Fibroblast of the aortic adventitia (primary cell): ENCODE data around the gene PARVG. TPM values are rescaled to one million over a fixed set of nuclear protein-coding genes. Genes with fewer than 3 reads are reported as not detected.

Source experiments
- DNase-seq: peaks from one replicate; pipeline ENCODE4 v3.0.0-alpha.2; 2010; ENCODE audit warnings: low read depth
- H3K4me3 ChIP-seq: 2 replicates; pipeline ENCODE4 v1.5.1; 2011; ENCODE audit warnings: low read depth, mild to moderate bottlenecking, control low read depth, low read length, moderate library complexity
- CTCF ChIP-seq: IDR thresholded peaks from 2 replicates; pipeline ENCODE4 v1.5.1; 2011; ENCODE audit warnings: mild to moderate bottlenecking, low read length, control low read depth, inconsistent platforms; ENCODE audit not compliant: insufficient read depth
- total RNA-seq: library from RNA; depleted of rRNA; stranded (reverse); fragments of >200 nt; gene quantifications from 2 replicates; pipeline ENCODE4 v1.2.3, GENCODE V29; 2012; ENCODE audit warnings: low replicate concordance

Gene PARVG
- total RNA-seq, 1 donor = not detected

DNA sequence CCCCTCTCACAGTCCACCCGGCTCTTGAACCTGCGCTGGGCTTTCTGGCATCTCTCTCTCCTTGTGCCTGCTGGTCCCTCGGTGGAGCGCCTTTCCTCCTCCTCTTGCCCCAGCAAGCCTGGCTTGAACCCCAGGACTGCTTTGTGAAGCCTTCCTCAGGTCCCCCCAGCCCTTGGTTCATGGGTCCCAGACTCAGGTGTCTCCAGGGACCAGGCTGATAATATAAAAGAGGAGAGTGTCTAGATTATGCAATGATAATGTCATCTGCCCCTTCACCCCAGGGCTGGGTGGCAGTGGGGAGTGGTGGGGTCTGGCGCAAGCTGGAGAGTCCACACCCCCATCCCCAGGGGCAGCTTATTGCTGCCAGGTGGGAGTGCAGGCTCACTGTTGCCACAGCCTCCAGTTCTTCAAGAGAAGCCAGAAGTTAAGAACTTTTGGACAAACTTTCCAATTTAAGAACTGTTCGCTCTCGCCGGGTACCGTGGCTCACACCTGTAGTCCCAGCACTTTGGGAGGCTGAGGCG lies 36.6 kb upstream of the PARVG start:
- no peak for TF ChIP-seq CTCF
- DNase-seq = no peak
- no peak overlapping the region for H3K4me3 ChIP-seq

- no peak for TF ChIP-seq CTCF
- no peak for DNase-seq
- H3K4me3 ChIP-seq = no peak overlapping the region
Observed at GRCh38 chr22:44145544-44145943, 35.2 kb upstream of the PARVG start.

DNA sequence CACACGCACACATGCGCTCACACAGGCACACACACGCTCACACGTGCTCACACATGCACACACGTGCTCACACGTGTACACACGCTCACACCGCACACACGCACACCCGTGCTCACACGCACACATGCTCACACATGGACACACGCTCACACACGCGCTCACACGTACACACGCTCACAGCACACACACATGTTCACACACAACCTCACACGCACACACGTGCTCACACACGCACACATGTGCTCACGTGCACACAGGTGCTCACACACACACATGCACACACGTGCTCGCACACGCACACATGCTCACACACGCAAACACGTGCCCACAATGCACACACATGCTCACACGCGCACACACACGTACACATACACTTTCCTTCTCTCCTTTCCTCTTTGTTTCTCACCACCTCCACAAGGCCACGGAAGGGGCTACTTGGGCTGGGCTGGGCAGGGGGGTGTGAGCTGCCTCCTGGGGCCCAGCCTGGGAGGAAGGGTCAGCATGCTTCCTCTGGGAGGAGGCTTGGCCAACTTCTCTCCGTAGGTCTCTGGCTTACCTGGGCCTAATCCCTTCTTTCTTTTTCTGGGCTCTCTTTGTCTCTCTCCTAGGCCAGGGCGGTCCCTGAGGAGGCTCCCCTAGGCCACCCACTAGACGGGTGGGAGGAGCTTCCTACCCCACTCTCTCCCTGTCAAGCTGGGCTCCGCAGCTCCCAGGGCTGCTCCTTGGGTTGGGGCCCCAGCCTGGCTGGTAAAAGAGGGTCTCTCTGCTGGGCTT lies 34.5 kb upstream of the PARVG start:
- no peak overlapping the region for H3K4me3 ChIP-seq
- no peak for TF ChIP-seq CTCF
- DNase-seq = no peak

GRCh38 chr22:44147008-44147645 lies 33.6 kb upstream of the PARVG start:
- no peak overlapping the region for H3K4me3 ChIP-seq
- TF ChIP-seq CTCF = no peak

GRCh38 chr22:44147821-44148574 lies 32.7 kb upstream of the PARVG start:
- no peak for TF ChIP-seq CTCF
- no peak for DNase-seq
- no peak overlapping the region for H3K4me3 ChIP-seq

More at GRCh38 chr22:44147008-44147645, 33.6 kb upstream of the PARVG start:
- DNase-seq = no peak

DNA sequence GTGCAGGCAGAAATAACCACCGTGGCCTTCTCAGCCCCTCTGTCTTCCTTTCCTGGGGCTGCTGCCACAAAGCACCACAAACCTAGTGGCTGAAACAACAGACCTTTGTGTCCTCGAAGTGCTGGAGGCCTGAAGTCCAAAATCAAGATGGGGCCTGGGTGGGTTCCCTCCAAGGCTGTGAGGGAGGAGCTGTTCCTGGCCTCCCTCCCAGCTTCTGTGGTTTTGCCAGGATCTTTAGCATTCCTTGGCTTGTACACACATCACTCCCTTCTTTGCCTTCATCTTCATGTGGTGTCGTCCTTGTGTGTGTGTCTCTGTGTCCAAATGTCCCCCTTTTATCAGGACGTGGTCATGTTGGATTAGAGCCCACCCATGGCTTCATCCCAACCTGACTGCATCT lies 29.0 kb upstream of the PARVG start:
- peak; percentile 83 for DNase-seq
- TF ChIP-seq CTCF = no peak
- H3K4me3 ChIP-seq = no peak overlapping the region
